Smooth muscle cell (in vitro differentiated cells): ENCODE results near the gene KANTR. TPM values are rescaled to one million over a fixed set of nuclear protein-coding genes. Genes with fewer than 3 reads are reported as not detected.

ENCODE experiments used
- DNase-seq: peaks from one replicate; lab custom pipeline; 2025; ENCODE audit not compliant: unreplicated experiment; lab: John Stamatoyannopoulos, UW
- H2AFZ ChIP-seq: fragments of 200-600 bp; sonication (generic); 2 replicates; pipeline ENCODE4 v1.6.0; 2016; ENCODE audit warnings: antibody characterized with exemption, low read depth, mild to moderate bottlenecking
- H3F3A ChIP-seq: fragments of 200-600 bp; sonication (generic); 2 replicates; pipeline ENCODE4 v1.6.0; 2017; ENCODE audit warnings: antibody characterized with exemption, low read depth
- H3K27ac ChIP-seq: fragments of 200-600 bp; sonication (generic); 2 replicates; pipeline ENCODE4 v1.5.1; 2016; ENCODE audit warnings: low read depth, mild to moderate bottlenecking
- H3K27me3 ChIP-seq: fragments of 200-600 bp; sonication (generic); 2 replicates; pipeline ENCODE4 v1.6.1; 2016; ENCODE audit warnings: low read depth, mild to moderate bottlenecking
- H3K36me3 ChIP-seq: fragments of 200-600 bp; sonication (generic); 2 replicates; pipeline ENCODE4 v1.5.1; 2016; ENCODE audit warnings: low read depth
- H3K4me1 ChIP-seq: fragments of 200-600 bp; sonication (generic); 2 replicates; pipeline ENCODE4 v1.5.1; 2016; ENCODE audit warnings: low read depth
- H3K4me2 ChIP-seq: fragments of 200-600 bp; sonication (generic); 2 replicates; pipeline ENCODE4 v1.6.0; 2016; ENCODE audit warnings: mild to moderate bottlenecking
- H3K4me3 ChIP-seq: fragments of 200-600 bp; sonication (generic); 2 replicates; pipeline ENCODE4 v1.5.1; 2016; ENCODE audit warnings: mild to moderate bottlenecking
- H3K79me2 ChIP-seq: fragments of 200-600 bp; sonication (generic); 2 replicates; pipeline ENCODE4 v1.6.0; 2016; ENCODE audit warnings: low read depth, mild to moderate bottlenecking
- H3K9ac ChIP-seq: fragments of 200-600 bp; sonication (generic); 2 replicates; pipeline ENCODE4 v1.6.0; 2016; ENCODE audit warnings: low read depth
- H3K9me3 ChIP-seq: fragments of 200-600 bp; sonication (generic); replicated peaks from 2 replicates; pipeline ENCODE4 v1.5.1; 2016; ENCODE audit warnings: low read depth
- H4K20me1 ChIP-seq: fragments of 200-600 bp; sonication (generic); 2 replicates; pipeline ENCODE4 v1.6.0; 2016; ENCODE audit warnings: low read depth
- CTCF ChIP-seq: fragments of 200-600 bp; sonication (generic); IDR thresholded peaks from 2 replicates; pipeline ENCODE4 v1.5.1; 2017; ENCODE audit warnings: borderline replicate concordance, mild to moderate bottlenecking, antibody characterized with exemption; ENCODE audit not compliant: insufficient read depth, poor library complexity, severe bottlenecking
- WGBS: methylation state at CpG from one replicate; pipeline ENCODE4 v1.1.7; 2016; ENCODE audit warnings: low lambda C conversion rate; 5-methylcytosine and 5-hydroxymethylcytosine counted together
- polyA plus RNA-seq: library from polyadenylated mRNA; unstranded; fragments of >200 nt; fragmentation: Nextera tagmentation; extraction: Ambion mirVana; gene quantifications from 2 replicates; pipeline ENCODE4 v1.2.1, GENCODE V29; 2016
- total RNA-seq: library from RNA; depleted of rRNA; stranded (reverse); fragments of >200 nt; gene quantifications from 2 replicates; pipeline ENCODE4 v1.2.3, GENCODE V29; 2014

Gene KANTR
- total and polyA plus RNA-seq, 2 experiments from 2014 or later, result 2.6 to 7.9 TPM

- Histone ChIP-seq H2AFZ (no peak overlapping the region), H3K27me3 (no peaks in the 10 kb centered on the region), H3K79me2 (peaks cover 12% of the 10 kb centered on the region), H3K27ac (no peak overlapping the region), H3K4me2 (no peak overlapping the region), H3K9me3 (no peaks in the 10 kb centered on the region), H3K4me1 (no peaks in the 10 kb centered on the region), H3K9ac (no peak overlapping the region), H3K36me3 (no peaks in the 10 kb centered on the region), H4K20me1 (peaks cover 16% of the 10 kb centered on the region), H3K4me3 (no peak overlapping the region), H3F3A (no peaks in the 10 kb centered on the region)
- TF ChIP-seq CTCF, result no peak
- no peak for DNase-seq
- WGBS, result 80% methylated on average over 1 of the region's 1 CpG
Measured at GRCh38 chrX:53078943-53079342, 15.0 kb upstream of the KANTR start.

GRCh38 chrX:53080628-53081580 lies 13.0 kb upstream of the KANTR start:
- TF ChIP-seq CTCF, result no peak
- H3K9ac ChIP-seq, result peak overlapping the region; percentile 43
- H3K4me1 ChIP-seq, result no peaks in the 10 kb centered on the region
- peak overlapping the region; percentile 21 for H3K4me3 ChIP-seq
- H3K4me2 ChIP-seq, result peak overlapping the region; percentile 63
- H2AFZ ChIP-seq, result no peak overlapping the region
- WGBS, result 56% methylated on average over 12 of the region's 17 CpGs
- no peaks in the 10 kb centered on the region for H3K9me3 ChIP-seq
- H3K79me2 ChIP-seq, result peaks cover 12% of the 10 kb centered on the region
- no peaks in the 10 kb centered on the region for H3K27me3 ChIP-seq
- peak overlapping the region; percentile 61 for H3K27ac ChIP-seq
- peaks cover 35% of the 10 kb centered on the region for H4K20me1 ChIP-seq
- no peak for DNase-seq
- peaks cover 2% of the 10 kb centered on the region for H3F3A ChIP-seq
- H3K36me3 ChIP-seq, result no peaks in the 10 kb centered on the region

GRCh38 chrX:53081925-53082772 lies 11.8 kb upstream of the KANTR start, which contains the start of gene TSPYL2:
Gene TSPYL2 (plus strand): TSS chrX:53082367. CDS start chrX:53082499, 132 bp downstream.
- Histone ChIP-seq H3K4me1 (no peaks in the 10 kb centered on the region), H4K20me1 (peaks cover 38% of the 10 kb centered on the region), H3K36me3 (no peaks in the 10 kb centered on the region), H3K79me2 (peaks cover 12% of the 10 kb centered on the region), H2AFZ (no peak within 1 kb of the TSS), H3K27me3 (no peaks in the 10 kb centered on the region), H3K4me3 (peak within 1 kb of the TSS; percentile 69), H3K9ac (peak within 1 kb of the TSS; percentile 96), H3K4me2 (peak within 1 kb of the TSS; percentile 85), H3K27ac (peak within 1 kb of the TSS; percentile 89), H3K9me3 (no peaks in the 10 kb centered on the region), H3F3A (peaks cover 5% of the 10 kb centered on the region)
- peak; percentile 75 for DNase-seq
- 57% methylated on average over 74 of the region's 86 CpGs for WGBS
- TF ChIP-seq CTCF, result no peak
